Naive thymus-derived CD4-positive, alpha-beta T cell (primary cell): ENCODE measurements around the gene PXMP4. TPM values are rescaled to one million over a fixed set of nuclear protein-coding genes. Genes with fewer than 3 reads are reported as not detected.

Experiments
- ATAC-seq: fragments of 150-1000 bp; cut with Tn5 transposase; 2 replicates; pipeline ENCODE4 v1.10.0; 2021; ENCODE audit warnings: mild to moderate bottlenecking, moderate library complexity
- CTCF ChIA-PET: fragments of 350-600 bp; sonication (Branson Sonifier 250); formaldehyde crosslinking; loops from one replicate; lab custom pipeline; 2021; ENCODE audit warnings: antibody characterized with exemption; lab: Charles Lee
- POLR2A ChIA-PET: fragments of 350-600 bp; sonication (Branson Sonifier 250); formaldehyde crosslinking; loops from one replicate; lab custom pipeline; 2021; ENCODE audit warnings: antibody characterized with exemption, inconsistent platforms; lab: Charles Lee
- DNase-seq, 9 donors: peaks; one replicate each; pipeline versions ENCODE4 v3.0.0 to v3.0.0-alpha.2; 2020 to 2022; ENCODE audit warnings: mixed read lengths in 1 of 9
- H3K27ac ChIP-seq: one replicate; pipeline ENCODE4 v1.7.0; 2013; ENCODE audit warnings: mild to moderate bottlenecking, low read depth, low read length, moderate library complexity
- H3K27me3 ChIP-seq, 2 donors: one replicate each; pipeline ENCODE4 v1.7.0; 2013; ENCODE audit warnings: low read length in 2 of 2, mild to moderate bottlenecking in 2 of 2, moderate library complexity in 2 of 2; ENCODE audit not compliant: control insufficient read depth in 2 of 2, insufficient read depth in 2 of 2
- H3K36me3 ChIP-seq, 3 experiments: 1 replicate in 2 of 3; 2 replicates in 1 of 3; pipeline ENCODE4 v1.7.0; 2013; ENCODE audit warnings: low read length in 3 of 3, mild to moderate bottlenecking in 3 of 3, moderate library complexity in 1 of 3; ENCODE audit not compliant: insufficient read depth in 3 of 3, control insufficient read depth in 2 of 3
- H3K4me1 ChIP-seq, 2 donors: one replicate each; pipeline ENCODE4 v1.7.0; 2013; ENCODE audit warnings: low read length in 2 of 2, mild to moderate bottlenecking in 2 of 2, moderate library complexity in 1 of 2; ENCODE audit not compliant: control insufficient read depth in 2 of 2, insufficient read depth in 2 of 2
- H3K4me3 ChIP-seq: 2 replicates; pipeline ENCODE4 v1.7.0; 2013; ENCODE audit warnings: mild to moderate bottlenecking, low read length
- H3K9me3 ChIP-seq, 3 experiments: 1 replicate in 2 of 3; 2 replicates in 1 of 3; pipeline ENCODE4 v1.7.0; 2013; ENCODE audit warnings: low read length in 3 of 3; ENCODE audit not compliant: control insufficient read depth in 2 of 3
- H3K27ac Mint-ChIP-seq, 9 donors: one replicate each; pipeline ENCODE4 v1.8.0; 2020 to 2022; ENCODE audit warnings: mixed read lengths in 9 of 9, mild to moderate bottlenecking in 8 of 9, moderate library complexity in 5 of 9, inconsistent platforms in 2 of 9
- H3K27me3 Mint-ChIP-seq, 5 donors: one replicate each; pipeline ENCODE4 v1.8.0; 2021 to 2022; ENCODE audit warnings: mixed read lengths in 5 of 5, mild to moderate bottlenecking in 1 of 5
- H3K36me3 Mint-ChIP-seq, 5 donors: one replicate each; pipeline ENCODE4 v1.8.0; 2020 to 2022; ENCODE audit warnings: mixed read lengths in 5 of 5, mild to moderate bottlenecking in 3 of 5, inconsistent platforms in 1 of 5
- H3K4me1 Mint-ChIP-seq, 7 donors: one replicate each; pipeline ENCODE4 v1.8.0; 2020 to 2022; ENCODE audit warnings: mixed read lengths in 7 of 7, mild to moderate bottlenecking in 3 of 7, inconsistent platforms in 1 of 7
- H3K4me3 Mint-ChIP-seq, 10 donors: one replicate each; pipeline ENCODE4 v1.8.0; 2020 to 2022; ENCODE audit warnings: mild to moderate bottlenecking in 10 of 10, mixed read lengths in 10 of 10, moderate library complexity in 6 of 10, inconsistent platforms in 2 of 10
- H3K9me3 Mint-ChIP-seq, 11 donors: one replicate each; pipeline ENCODE4 v1.8.0; 2020 to 2022; ENCODE audit warnings: mixed read lengths in 11 of 11, mild to moderate bottlenecking in 4 of 11, inconsistent platforms in 1 of 11, moderate library complexity in 1 of 11
- intact Hi-C, 2 donors: fragments of 100-400 bp; cut with micrococcal nuclease; formaldehyde crosslinking; loops; one replicate each; pipeline ENCODE4 v1.15.1; 2023
- polyA plus RNA-seq, 2 donors: library from polyadenylated mRNA; unstranded; fragments of 300-500 nt; fragmentation: Illumina TruSeq; gene quantifications; one replicate each; pipeline ENCODE4 v1.2.3, GENCODE V29; 2021
- total RNA-seq, 6 experiments: library from RNA in 5 of 6; stranded (reverse) in 5 of 6; gene quantifications; 1 replicate in 5 of 6; 2 replicates in 1 of 6; pipeline ENCODE4 v1.2.3 and lab custom pipeline; 2021 to 2026

PXMP4 gene
- total and polyA plus RNA-seq, 7 experiments from 2014 or later: 4.5 to 18.7 (median 10.1) TPM

DNA sequence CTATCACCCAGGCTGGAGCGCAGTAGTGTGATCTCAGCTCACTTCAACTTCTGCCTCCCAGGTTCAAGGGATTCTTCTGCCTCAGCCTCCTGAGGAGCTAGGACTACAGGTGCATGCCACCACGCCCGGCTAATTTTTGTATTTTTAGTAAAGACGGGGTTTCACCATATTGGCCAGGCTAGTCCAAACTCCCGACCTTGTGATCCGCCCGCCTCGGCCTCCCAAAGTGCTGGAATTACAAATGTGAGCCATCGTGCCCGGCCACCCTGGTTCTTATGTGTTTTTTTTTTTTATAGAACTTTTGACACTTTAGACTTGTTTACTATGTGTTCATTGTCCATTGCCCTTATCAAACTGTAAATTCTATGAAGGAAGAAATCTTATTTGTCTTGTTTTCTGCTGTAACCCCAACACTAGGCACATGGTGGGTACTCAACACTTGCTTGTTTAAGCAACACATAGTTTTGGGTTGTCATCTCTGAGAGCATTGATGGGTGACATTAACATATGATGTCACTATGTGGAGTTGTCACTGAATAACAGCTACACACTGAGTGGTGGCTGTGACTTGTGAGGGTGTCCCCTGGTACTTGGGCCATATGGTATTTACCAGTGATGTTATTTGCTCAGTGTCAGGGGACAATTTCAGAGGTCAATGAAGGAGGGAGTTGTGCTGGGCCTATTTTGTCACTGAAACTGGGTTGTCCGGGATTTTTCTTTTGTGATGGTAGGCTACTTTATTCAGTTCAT lies 1.5 kb upstream of the PXMP4 start:
- H3K27me3 ChIP-seq: no peaks in the 10 kb centered on the region
- ATAC-seq (no peak), DNase-seq (no peak)
- intact Hi-C loops: no loop called here
- H3K4me3 ChIP-seq: no peak overlapping the region
- Mint-ChIP-seq H3K27me3 (no peaks in the 10 kb centered on the region), H3K9me3 (peaks cover 0 to 5% (median 0%) of the 10 kb centered on the region in 11 donors), H3K27ac (peak overlapping the region in 5 of 9 donors; percentile 26 to 92 (median 81)), H3K4me3 (peak overlapping the region in 8 of 10 donors; percentile 27 to 93 (median 88)), H3K4me1 (peaks cover 18 to 30% (median 23%) of the 10 kb centered on the region in 7 donors), H3K36me3 (peaks cover 0 to 6% (median under 1%) of the 10 kb centered on the region in 5 donors)
- H3K27ac ChIP-seq: no peak overlapping the region
- H3K9me3 ChIP-seq: no peaks in the 10 kb centered on the region
- POLR2A ChIA-PET: interaction anchor here (0.6 to 5.1 kb wide), 6 partner anchors 11 to 1842 kb away, joined by 4 to 36 read pairs (median 22); partner anchors contain the start of genes ACTL10 and ZNF341
- H3K4me1 ChIP-seq: peaks cover 0 to 22% of the 10 kb centered on the region in 2 donors
- peaks cover 0 to 3% (median 0%) of the 10 kb centered on the region in 3 experiments for H3K36me3 ChIP-seq
- CTCF ChIA-PET: interaction anchor here (0.7 kb wide), 1 partner anchor 42 kb away, joined by 4 read pairs; no protein-coding TSS in a partner anchor

GRCh38 chr20:33719277-33719988 lies 677 bp downstream of the PXMP4 start:
- Histone ChIP-seq H3K4me1 (peaks cover 0 to 22% of the 10 kb centered on the region in 2 donors), H3K27ac (peak overlapping the region; percentile 74), H3K36me3 (peaks cover 0 to 8% (median 3%) of the 10 kb centered on the region in 3 experiments), H3K9me3 (no peaks in the 10 kb centered on the region), H3K4me3 (peak overlapping the region; percentile 87), H3K27me3 (no peaks in the 10 kb centered on the region)
- peak in 2 of 9 donors; percentile 2 to 9 for DNase-seq
- peak overlapping the region; percentile 81 to 95 (median 90) for H3K4me3 Mint-ChIP-seq
- ATAC-seq: no peak
- H3K9me3 Mint-ChIP-seq: peaks cover 0 to 5% (median 0%) of the 10 kb centered on the region in 11 donors
- CTCF ChIA-PET: interaction anchor here (0.8 to 1.8 kb wide), 4 partner anchors 40 to 206 kb away, joined by 3 to 4 read pairs (median 4); no protein-coding TSS in a partner anchor
- POLR2A ChIA-PET: interaction anchor here (0.8 to 5.1 kb wide), 19 partner anchors 9 to 393 kb away, joined by 3 to 36 read pairs (median 4); partner anchors contain the start of genes ACTL10, CBFA2T2, CHMP4B and EIF2S2
- peaks cover 0 to 10% (median 7%) of the 10 kb centered on the region in 5 donors for H3K36me3 Mint-ChIP-seq
- H3K4me1 Mint-ChIP-seq: peaks cover 22 to 36% (median 27%) of the 10 kb centered on the region in 7 donors
- no peaks in the 10 kb centered on the region for H3K27me3 Mint-ChIP-seq
- intact Hi-C loops: no loop called here
- H3K27ac Mint-ChIP-seq: peak overlapping the region; percentile 81 to 97 (median 87)

DNA sequence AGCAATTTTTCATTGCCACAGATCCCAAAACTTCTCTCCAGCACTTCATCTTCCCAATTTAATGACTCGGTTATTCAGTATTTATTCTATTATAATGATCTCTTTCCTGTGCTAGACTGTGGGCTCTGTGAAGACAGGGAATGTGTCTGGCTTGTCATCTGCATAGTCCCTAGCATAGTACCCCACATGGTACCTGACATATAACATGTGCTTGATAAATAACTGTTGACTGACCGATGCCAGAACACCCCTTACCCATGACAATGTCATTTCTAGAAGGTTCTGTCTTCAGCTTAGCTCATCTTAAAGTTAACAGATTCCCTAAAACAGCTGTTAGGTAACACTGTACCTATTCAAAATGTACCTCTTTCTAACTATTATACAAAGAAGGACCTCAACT lies 3.6 kb downstream of the PXMP4 start:
- Histone ChIP-seq H3K4me1 (peaks cover 0 to 22% of the 10 kb centered on the region in 2 donors), H3K36me3 (peaks cover 0 to 36% (median 11%) of the 10 kb centered on the region in 3 experiments), H3K27me3 (no peaks in the 10 kb centered on the region), H3K9me3 (no peaks in the 10 kb centered on the region), H3K27ac (no peak overlapping the region), H3K4me3 (no peak overlapping the region)
- ChIA-PET POLR2A (interaction anchor here (0.9 kb wide), 1 partner anchor 279 kb away, joined by 3 read pairs; no protein-coding TSS in a partner anchor), CTCF (no interaction called here)
- DNase-seq (no peak), ATAC-seq (no peak)
- H3K36me3 Mint-ChIP-seq: peaks cover 5 to 32% (median 19%) of the 10 kb centered on the region in 5 donors
- peak overlapping the region in 3 of 9 donors; percentile 14 to 73 (median 48) for H3K27ac Mint-ChIP-seq
- peaks cover 0 to 5% (median 0%) of the 10 kb centered on the region in 11 donors for H3K9me3 Mint-ChIP-seq
- intact Hi-C loops: no loop called here
- peaks cover 23 to 36% (median 28%) of the 10 kb centered on the region in 7 donors for H3K4me1 Mint-ChIP-seq
- no peaks in the 10 kb centered on the region for H3K27me3 Mint-ChIP-seq
- no peak overlapping the region for H3K4me3 Mint-ChIP-seq

DNA sequence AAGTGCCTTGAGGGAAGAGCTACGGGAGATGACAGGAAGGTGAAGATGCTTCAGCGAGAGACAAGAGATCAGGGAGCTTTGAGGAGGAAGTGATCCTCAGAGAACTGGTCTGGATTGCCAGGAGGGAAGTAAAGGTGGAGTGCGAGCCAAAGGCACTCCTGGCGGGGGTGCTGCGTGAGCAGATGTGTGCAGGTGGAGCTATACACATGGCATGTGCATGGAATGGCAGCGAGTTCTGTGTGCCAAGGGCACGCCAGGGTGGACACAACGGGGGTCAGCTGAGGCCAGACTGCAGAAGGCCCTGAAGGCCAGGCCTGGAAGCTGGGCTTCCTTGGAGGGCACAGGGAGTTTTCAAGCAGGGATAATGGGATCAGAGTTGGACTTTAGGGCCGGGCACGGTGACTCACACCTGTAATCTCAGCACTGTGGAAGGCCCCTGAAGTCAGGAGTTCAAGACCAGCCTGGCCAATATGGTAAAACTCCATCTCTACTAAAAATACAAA lies 6.2 kb downstream of the PXMP4 start:
- intact Hi-C loops: no loop called here
- Histone ChIP-seq H3K27ac (no peak overlapping the region), H3K27me3 (no peaks in the 10 kb centered on the region), H3K36me3 (peaks cover 0 to 44% (median 11%) of the 10 kb centered on the region in 3 experiments), H3K4me1 (peaks cover 0 to 5% of the 10 kb centered on the region in 2 donors), H3K9me3 (no peaks in the 10 kb centered on the region), H3K4me3 (no peak overlapping the region)
- peak overlapping the region in 1 of 10 donors; percentile 7 for H3K4me3 Mint-ChIP-seq
- ChIA-PET CTCF (no interaction called here), POLR2A (interaction anchor here (0.5 to 0.7 kb wide), 3 partner anchors 19 to 76 kb away, joined by 3 to 4 read pairs (median 3); no protein-coding TSS in a partner anchor)
- H3K27me3 Mint-ChIP-seq: no peaks in the 10 kb centered on the region
- H3K4me1 Mint-ChIP-seq: peaks cover 13 to 40% (median 26%) of the 10 kb centered on the region in 7 donors
- no peak overlapping the region for H3K27ac Mint-ChIP-seq
- no peak for DNase-seq
- no peaks in the 10 kb centered on the region for H3K9me3 Mint-ChIP-seq
- no peak for ATAC-seq
- peaks cover 13 to 45% (median 27%) of the 10 kb centered on the region in 5 donors for H3K36me3 Mint-ChIP-seq

GRCh38 chr20:33711446-33711738 lies 8.7 kb downstream of the PXMP4 start:
- DNase-seq: no peak
- no peaks in the 10 kb centered on the region for H3K9me3 ChIP-seq
- Mint-ChIP-seq H3K4me1 (peaks cover 8 to 29% (median 14%) of the 10 kb centered on the region in 7 donors), H3K4me3 (no peak overlapping the region), H3K27ac (peak overlapping the region in 2 of 9 donors; percentile 9 to 50), H3K27me3 (no peaks in the 10 kb centered on the region), H3K9me3 (no peaks in the 10 kb centered on the region), H3K36me3 (peaks cover 19 to 50% (median 28%) of the 10 kb centered on the region in 5 donors)
- ATAC-seq: no peak
- H3K4me3 ChIP-seq: no peak overlapping the region
- POLR2A ChIA-PET: no interaction called here
- peaks cover 0 to 58% (median 11%) of the 10 kb centered on the region in 3 experiments for H3K36me3 ChIP-seq
- CTCF ChIA-PET: no interaction called here
- H3K27me3 ChIP-seq: no peaks in the 10 kb centered on the region
- no peaks in the 10 kb centered on the region for H3K4me1 ChIP-seq
- no peak overlapping the region for H3K27ac ChIP-seq
- intact Hi-C loops: no loop called here
